Keratinocyte (primary cell): ENCODE measurements around the gene KIF16B. TPM values are rescaled to one million over a fixed set of nuclear protein-coding genes. Genes with fewer than 3 reads are reported as not detected.

Experiments used
- DNase-seq: peaks from one replicate; pipeline ENCODE4 v3.0.0-alpha.2; 2011; ENCODE audit warnings: low read depth, missing footprints, low spot score
- FAIRE-seq: peaks from 2 replicates; lab custom pipeline; 2011; peaks lifted over from hg19 to GRCh38; lab: Jason Lieb, UNC
- H2AFZ ChIP-seq: 2 replicates; pipeline ENCODE4 v1.6.0; 2012; ENCODE audit warnings: low read length, control low read depth, inconsistent platforms; ENCODE audit not compliant: control insufficient read depth
- H3K27ac ChIP-seq: 2 replicates; pipeline ENCODE4 v1.5.1; 2011; ENCODE audit warnings: low read length; ENCODE audit not compliant: control insufficient read depth, insufficient read depth
- H3K27me3 ChIP-seq: 3 replicates; pipeline ENCODE4 v1.6.0; 2011; ENCODE audit warnings: low read length; ENCODE audit not compliant: control insufficient read depth, insufficient read depth; ENCODE audit errors: extremely low read depth
- H3K36me3 ChIP-seq, 2 experiments: 2 replicates in 1 of 2; 3 replicates in 1 of 2; pipeline ENCODE4 v1.5.1; 2011; ENCODE audit warnings: low read length in 2 of 2, mild to moderate bottlenecking in 1 of 2; ENCODE audit not compliant: control insufficient read depth in 2 of 2, insufficient read depth in 2 of 2; ENCODE audit errors: extremely low read depth in 1 of 2
- H3K4me1 ChIP-seq: 3 replicates; pipeline ENCODE4 v1.5.1; 2011; ENCODE audit warnings: low read length; ENCODE audit not compliant: control insufficient read depth, insufficient read depth; ENCODE audit errors: extremely low read depth
- H3K4me2 ChIP-seq: 3 replicates; pipeline ENCODE4 v1.6.0; 2011; ENCODE audit warnings: low read depth, low read length; ENCODE audit not compliant: control insufficient read depth, insufficient read depth; ENCODE audit errors: extremely low read depth
- H3K4me3 ChIP-seq, 3 experiments: fragments of 200-600 bp in 1 of 3; sonication (generic) in 1 of 3; 2 replicates in 2 of 3; 3 replicates in 1 of 3; pipeline ENCODE4 v1.5.1; 2011 to 2016; ENCODE audit warnings: low read length in 3 of 3, mild to moderate bottlenecking in 3 of 3, control low read depth in 2 of 3, inconsistent platforms in 1 of 3, low read depth in 1 of 3, mixed read lengths in 1 of 3, mixed run types in 1 of 3, moderate library complexity in 1 of 3; ENCODE audit not compliant: control insufficient read depth in 2 of 3, insufficient read depth in 2 of 3; ENCODE audit errors: extremely low read depth in 1 of 3
- H3K79me2 ChIP-seq: 2 replicates; pipeline ENCODE4 v1.6.0; 2012; ENCODE audit warnings: low read length; ENCODE audit not compliant: control insufficient read depth, insufficient read depth
- H3K9ac ChIP-seq: 3 replicates; pipeline ENCODE4 v1.6.0; 2011; ENCODE audit warnings: low read length; ENCODE audit not compliant: control insufficient read depth, insufficient read depth; ENCODE audit errors: extremely low read depth
- H3K9me1 ChIP-seq: 3 replicates; pipeline ENCODE4 v1.6.0; 2011; ENCODE audit warnings: low read length; ENCODE audit not compliant: control insufficient read depth, insufficient read depth; ENCODE audit errors: extremely low read depth
- H3K9me3 ChIP-seq: 2 replicates; pipeline ENCODE4 v1.5.1; 2012; ENCODE audit warnings: low read depth, low read length; ENCODE audit not compliant: control insufficient read depth
- H4K20me1 ChIP-seq: 3 replicates; pipeline ENCODE4 v1.6.0; 2011; ENCODE audit warnings: low read length; ENCODE audit not compliant: control insufficient read depth, insufficient read depth; ENCODE audit errors: extremely low read depth
- EZH2 ChIP-seq: IDR thresholded peaks from one replicate; pipeline ENCODE4 v1.6.1; 2012; ENCODE audit warnings: inconsistent platforms, mild to moderate bottlenecking, low read length, moderate library complexity
- dilution Hi-C: fragments of 300-500 bp; cut with MboI; formaldehyde crosslinking; loops from one replicate; pipeline ENCODE4 v1.7.0; 2020; ENCODE audit warnings: low sequenced_read_pairs; ENCODE audit not compliant: extremely low pct_ligation_motif_present
- polyA minus RNA-seq, 3 experiments: library from RNA; depleted of rRNA, polyadenylated mRNA; stranded (reverse); fragments of >200 nt; gene quantifications; 1 replicate in 1 of 3; 2 replicates in 1 of 3; 3 replicates in 1 of 3; pipeline ENCODE4 v1.2.3, GENCODE V29; 2011
- polyA plus RNA-seq, 5 experiments: library from polyadenylated mRNA; depleted of rRNA in 3 of 5; stranded (reverse) in 3 of 5; stranded (forward) in 1 of 5; unstranded in 1 of 5; fragments of >200 nt; gene quantifications; 1 replicate in 1 of 5; 2 replicates in 3 of 5; 3 replicates in 1 of 5; pipeline versions ENCODE4 v1.2.1 to v1.2.3, GENCODE V29; 2011 to 2012; ENCODE audit warnings: missing spikeins in 2 of 5, low read depth in 1 of 5, low replicate concordance in 1 of 5
- TF ChIP-seq, protein P1 (sequence below), 3 experiments: IDR thresholded peaks in 1 of 3; conservative IDR thresholded peaks in 1 of 3; optimal IDR thresholded peaks in 1 of 3; 2 replicates in 2 of 3; 3 replicates in 1 of 3; pipeline versions ENCODE3 to v1.5.1; 2011; ENCODE audit warnings: low read length in 3 of 3, mild to moderate bottlenecking in 3 of 3, moderate library complexity in 2 of 3, control low read depth in 1 of 3, inconsistent platforms in 1 of 3; ENCODE audit not compliant: insufficient read depth in 2 of 3; ENCODE audit errors: extremely low read depth in 1 of 3

Gene KIF16B, protein sequence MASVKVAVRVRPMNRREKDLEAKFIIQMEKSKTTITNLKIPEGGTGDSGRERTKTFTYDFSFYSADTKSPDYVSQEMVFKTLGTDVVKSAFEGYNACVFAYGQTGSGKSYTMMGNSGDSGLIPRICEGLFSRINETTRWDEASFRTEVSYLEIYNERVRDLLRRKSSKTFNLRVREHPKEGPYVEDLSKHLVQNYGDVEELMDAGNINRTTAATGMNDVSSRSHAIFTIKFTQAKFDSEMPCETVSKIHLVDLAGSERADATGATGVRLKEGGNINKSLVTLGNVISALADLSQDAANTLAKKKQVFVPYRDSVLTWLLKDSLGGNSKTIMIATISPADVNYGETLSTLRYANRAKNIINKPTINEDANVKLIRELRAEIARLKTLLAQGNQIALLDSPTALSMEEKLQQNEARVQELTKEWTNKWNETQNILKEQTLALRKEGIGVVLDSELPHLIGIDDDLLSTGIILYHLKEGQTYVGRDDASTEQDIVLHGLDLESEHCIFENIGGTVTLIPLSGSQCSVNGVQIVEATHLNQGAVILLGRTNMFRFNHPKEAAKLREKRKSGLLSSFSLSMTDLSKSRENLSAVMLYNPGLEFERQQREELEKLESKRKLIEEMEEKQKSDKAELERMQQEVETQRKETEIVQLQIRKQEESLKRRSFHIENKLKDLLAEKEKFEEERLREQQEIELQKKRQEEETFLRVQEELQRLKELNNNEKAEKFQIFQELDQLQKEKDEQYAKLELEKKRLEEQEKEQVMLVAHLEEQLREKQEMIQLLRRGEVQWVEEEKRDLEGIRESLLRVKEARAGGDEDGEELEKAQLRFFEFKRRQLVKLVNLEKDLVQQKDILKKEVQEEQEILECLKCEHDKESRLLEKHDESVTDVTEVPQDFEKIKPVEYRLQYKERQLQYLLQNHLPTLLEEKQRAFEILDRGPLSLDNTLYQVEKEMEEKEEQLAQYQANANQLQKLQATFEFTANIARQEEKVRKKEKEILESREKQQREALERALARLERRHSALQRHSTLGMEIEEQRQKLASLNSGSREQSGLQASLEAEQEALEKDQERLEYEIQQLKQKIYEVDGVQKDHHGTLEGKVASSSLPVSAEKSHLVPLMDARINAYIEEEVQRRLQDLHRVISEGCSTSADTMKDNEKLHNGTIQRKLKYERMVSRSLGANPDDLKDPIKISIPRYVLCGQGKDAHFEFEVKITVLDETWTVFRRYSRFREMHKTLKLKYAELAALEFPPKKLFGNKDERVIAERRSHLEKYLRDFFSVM (N-terminal part only)
- polyA plus RNA-seq (14.2 to 16.1 TPM (median 15.8 TPM) in 3 replicates), polyA minus RNA-seq (7.2 to 32.4 TPM (median 18.1 TPM) in 3 replicates)
- 102 TPM for polyA plus RNA-seq (2011; ENCODE audit: low read depth)
- polyA plus RNA-seq (2011; cell fraction: cytosol; rRNA removed), result 14.7 and 25.7 TPM in 2 replicates
- polyA plus RNA-seq (2011; cell fraction: nucleus; rRNA removed), result 32.5 and 39.0 TPM in 2 replicates
- 11.5 and 13.9 TPM in 2 replicates for polyA plus RNA-seq (2012; ENCODE audit: low replicate concordance)
- polyA minus RNA-seq (2011; cell fraction: cytosol; rRNA and poly(A)+ RNA removed), result 10.2 TPM
- polyA minus RNA-seq (2011; cell fraction: nucleus; rRNA and poly(A)+ RNA removed), result 23.4 and 52.4 TPM in 2 replicates

DNA sequence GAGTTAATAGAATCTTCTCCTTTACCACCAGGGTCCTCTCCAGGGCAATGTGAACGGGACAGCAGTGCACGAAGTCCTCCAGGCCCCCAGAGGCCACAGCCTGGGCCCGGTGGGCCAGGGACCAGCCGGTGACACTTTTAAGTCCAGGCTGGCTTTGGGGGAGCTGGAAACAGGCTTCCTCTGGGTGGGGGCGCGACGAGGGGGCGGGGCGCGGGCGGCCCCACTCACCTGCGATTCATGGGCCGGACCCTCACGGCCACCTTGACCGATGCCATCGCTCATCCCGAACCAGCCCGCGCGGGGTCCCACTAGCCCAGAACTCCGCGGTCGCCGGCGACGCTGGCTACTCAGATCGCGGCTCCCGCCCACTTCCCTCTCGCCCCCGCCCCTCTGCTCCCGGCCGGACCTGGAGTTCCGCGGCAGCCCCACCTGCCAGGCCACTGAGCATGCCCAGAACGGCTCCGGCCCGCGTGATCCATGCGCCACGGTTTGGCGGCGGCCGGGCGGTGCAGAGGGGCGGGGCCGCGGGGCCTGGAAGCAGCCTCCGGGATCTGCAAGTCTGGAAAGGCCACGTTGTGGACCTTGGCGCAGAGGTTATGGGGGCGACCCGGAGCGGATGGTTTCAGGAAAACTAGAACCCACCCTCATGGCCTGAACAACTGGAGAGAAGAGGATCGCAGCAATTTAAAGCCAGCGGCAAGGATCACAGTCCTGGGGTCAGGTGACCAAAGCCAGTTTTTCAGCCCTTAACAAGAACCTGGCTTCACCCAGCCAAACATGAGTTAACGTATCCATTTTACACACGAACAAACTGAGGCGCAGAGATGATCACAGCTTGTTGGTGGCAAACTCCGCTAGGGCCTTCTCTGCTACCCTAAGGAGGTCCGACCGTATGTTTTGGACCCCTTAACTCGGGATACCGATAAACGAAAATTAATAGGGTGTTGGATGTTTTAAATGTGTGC lies at the start of gene KIF16B:
Gene KIF16B (minus strand): TSS at position 448 of the 965 bp plus-strand sequence. CDS start 173 bp downstream, at position 275.
- H3K9ac ChIP-seq, result peak within 1 kb of the TSS; percentile 85
- no peaks in the 10 kb centered on the region for H3K9me1 ChIP-seq
- no peak for FAIRE-seq
- DNase-seq, result no peak
- H3K9me3 ChIP-seq, result no peaks in the 10 kb centered on the region
- no peaks in the 10 kb centered on the region for H3K36me3 ChIP-seq
- peak within 1 kb of the TSS; percentile 78 for H3K27ac ChIP-seq
- peak within 1 kb of the TSS; percentile 88 to 95 (median 93) for H3K4me3 ChIP-seq
- H3K79me2 ChIP-seq, result peaks cover 38% of the 10 kb centered on the region
- peak within 1 kb of the TSS; percentile 91 for H2AFZ ChIP-seq
- dilution Hi-C loops, result no loop called here
- H3K4me1 ChIP-seq, result peaks cover 26% of the 10 kb centered on the region
- H3K4me2 ChIP-seq, result peak within 1 kb of the TSS; percentile 92
- no peaks in the 10 kb centered on the region for H4K20me1 ChIP-seq
- TF ChIP-seq, protein P1, sequence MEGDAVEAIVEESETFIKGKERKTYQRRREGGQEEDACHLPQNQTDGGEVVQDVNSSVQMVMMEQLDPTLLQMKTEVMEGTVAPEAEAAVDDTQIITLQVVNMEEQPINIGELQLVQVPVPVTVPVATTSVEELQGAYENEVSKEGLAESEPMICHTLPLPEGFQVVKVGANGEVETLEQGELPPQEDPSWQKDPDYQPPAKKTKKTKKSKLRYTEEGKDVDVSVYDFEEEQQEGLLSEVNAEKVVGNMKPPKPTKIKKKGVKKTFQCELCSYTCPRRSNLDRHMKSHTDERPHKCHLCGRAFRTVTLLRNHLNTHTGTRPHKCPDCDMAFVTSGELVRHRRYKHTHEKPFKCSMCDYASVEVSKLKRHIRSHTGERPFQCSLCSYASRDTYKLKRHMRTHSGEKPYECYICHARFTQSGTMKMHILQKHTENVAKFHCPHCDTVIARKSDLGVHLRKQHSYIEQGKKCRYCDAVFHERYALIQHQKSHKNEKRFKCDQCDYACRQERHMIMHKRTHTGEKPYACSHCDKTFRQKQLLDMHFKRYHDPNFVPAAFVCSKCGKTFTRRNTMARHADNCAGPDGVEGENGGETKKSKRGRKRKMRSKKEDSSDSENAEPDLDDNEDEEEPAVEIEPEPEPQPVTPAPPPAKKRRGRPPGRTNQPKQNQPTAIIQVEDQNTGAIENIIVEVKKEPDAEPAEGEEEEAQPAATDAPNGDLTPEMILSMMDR (optimal IDR thresholded peaks at IDR 0.05 in 1 of 3, IDR thresholded peaks at IDR 0.05 in 1 of 3, conservative IDR thresholded peaks at IDR 0.05 in 1 of 3; ENCODE audit: extremely low read depth in 1 of 3, insufficient read depth in 2 of 3, low read length in 3 of 3), result no peak
- TF ChIP-seq EZH2, result no peak
- no peaks in the 10 kb centered on the region for H3K27me3 ChIP-seq
